HTERT RPE-1 (cell line): Measurements from ENCODE around the gene SFT2D3.
"Not testable (repeated sequence)": the region's sequence is repeated elsewhere in the genome, so short reads cannot be mapped to it uniquely, and the experiment has no call there.

Experiments
- in situ Hi-C: fragments of 300-500 bp; cut with MboI; formaldehyde crosslinking; loops from 4 replicates; pipeline ENCODE4 v1.14.3; 2020; ENCODE audit warnings: low sequenced_read_pairs

SFT2D3 gene

DNA sequence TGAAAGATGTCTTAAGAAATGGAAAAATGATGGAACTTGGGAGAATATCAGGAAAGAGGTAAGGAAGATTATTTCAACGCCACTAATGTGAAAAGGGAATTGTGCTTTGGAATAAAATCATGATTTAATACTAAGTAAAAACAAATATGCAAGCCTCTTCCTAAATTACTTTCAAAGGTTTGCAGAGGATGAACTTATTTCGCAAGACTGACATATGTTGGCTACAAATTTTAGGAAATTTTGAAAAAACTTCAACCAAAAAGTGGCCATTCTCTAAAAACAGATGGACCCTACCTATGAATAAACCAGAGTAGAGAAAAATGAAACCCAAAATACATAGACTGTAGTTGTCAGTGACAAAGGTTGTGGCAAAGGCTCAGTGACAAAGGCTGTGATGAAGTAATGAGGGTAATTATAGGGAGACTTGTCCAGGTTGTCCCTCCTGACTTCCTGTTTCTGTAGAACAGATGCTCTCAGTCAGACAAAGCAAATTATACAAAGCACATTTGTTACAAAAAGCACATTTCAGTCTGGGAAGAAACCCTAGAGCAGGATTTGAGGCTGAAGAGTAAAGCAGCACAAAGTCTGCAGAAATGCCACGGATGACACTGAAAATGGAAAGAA is 39.5 kb downstream of the SFT2D3 start:
- in situ Hi-C loops, result no loop called here

DNA sequence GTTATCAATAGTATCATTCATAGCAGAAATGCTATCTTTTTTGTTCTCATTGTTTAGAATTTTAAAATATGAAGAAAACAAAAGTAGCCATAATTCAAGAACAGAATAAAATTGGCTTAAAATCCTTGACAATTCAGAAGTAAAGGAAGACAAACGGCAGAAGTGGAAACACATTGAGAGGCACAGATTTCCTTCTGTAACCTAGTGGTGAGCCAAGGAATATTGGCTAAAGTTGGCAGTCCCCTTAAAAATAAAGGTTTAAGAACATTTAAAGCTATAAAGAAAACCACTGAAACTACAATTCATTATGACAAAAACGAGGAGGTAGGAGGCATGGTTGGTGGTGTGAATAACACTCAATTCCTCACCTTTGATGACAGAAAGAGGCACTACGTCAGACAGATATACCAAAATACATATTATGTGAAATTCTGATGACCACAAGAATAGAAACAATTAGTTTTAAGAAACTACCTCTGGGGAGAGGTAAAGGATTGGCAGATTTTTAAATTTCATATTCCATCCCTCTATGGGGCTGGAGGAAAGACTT is 42.3 kb downstream of the SFT2D3 start:
- in situ Hi-C loops, result no loop called here

DNA sequence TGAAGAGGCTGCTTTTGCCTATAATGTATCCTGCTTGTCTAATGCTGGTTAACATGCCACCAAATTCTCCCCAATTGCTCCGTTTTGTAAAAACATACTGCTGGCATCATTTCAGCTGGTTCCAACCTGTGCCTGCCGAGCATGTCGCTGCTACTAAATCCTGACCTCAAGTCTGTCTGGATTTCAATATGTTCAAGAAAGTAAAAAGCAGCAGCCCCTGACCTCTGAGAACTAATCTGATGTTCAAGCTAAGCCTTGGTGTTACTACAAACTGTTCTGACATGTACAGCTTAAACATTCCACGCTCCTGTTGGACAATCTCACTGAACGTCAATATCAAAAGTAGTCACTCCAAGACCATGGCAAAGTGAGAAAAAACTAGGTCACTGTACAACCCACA is 46.3 kb downstream of the SFT2D3 start:
- in situ Hi-C loops, result no loop called here

- in situ Hi-C loops, result not testable (repeated sequence)
Measured at GRCh38 chr2:127749537-127749936, 48.2 kb downstream of the SFT2D3 start.

- in situ Hi-C loops, result no loop called here
Measured at GRCh38 chr2:127753374-127753773, 52.1 kb downstream of the SFT2D3 start.

GRCh38 chr2:127754186-127754585 is 52.9 kb downstream of the SFT2D3 start:
- in situ Hi-C loops, result no loop called here
